ENCODE data around the gene FYB1.
"Not testable (repeated sequence)": the region's sequence is repeated elsewhere in the genome, so short reads cannot be mapped to it uniquely, and the experiment has no call there.

Gene FYB1

DNA sequence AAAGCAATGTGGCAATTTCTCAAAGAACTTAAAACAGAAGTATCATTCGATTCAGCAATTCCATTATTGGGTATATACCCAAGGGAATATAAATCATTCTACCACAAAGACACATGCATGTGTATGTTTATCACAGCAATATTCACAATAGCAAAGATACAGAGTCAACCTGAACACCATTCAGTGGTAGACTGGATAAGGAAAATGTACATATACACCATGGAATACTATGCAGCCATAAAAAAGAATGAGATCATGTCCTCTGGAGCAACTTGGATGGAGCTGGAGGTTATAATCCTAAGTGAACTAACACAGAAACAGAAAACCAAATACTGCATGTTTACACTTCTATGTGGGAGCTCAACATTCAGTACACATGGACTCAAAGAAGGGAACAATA, 21.4 kb upstream of the FYB1 start:
- no peak for ATAC-seq
- no peak for TF ChIP-seq ZC3H10 (CRISPR knock-in tag; IDR thresholded peaks at IDR 0.05)
- TF ChIP-seq ESRRG (CRISPR knock-in tag; IDR thresholded peaks at IDR 0.05), result no peak
- no peak for TF ChIP-seq ARNTL (CRISPR knock-in tag; IDR thresholded peaks at IDR 0.05; ENCODE audit: borderline replicate concordance, low read depth)
- TF ChIP-seq ZNF565 (CRISPR knock-in tag; conservative IDR thresholded peaks at IDR 0.05; ENCODE audit: low read depth), result no peak
- TF ChIP-seq GLIS3 (CRISPR knock-in tag; IDR thresholded peaks at IDR 0.05), result no peak
- no peak for TF ChIP-seq TOX (CRISPR knock-in tag; IDR thresholded peaks at IDR 0.05; ENCODE audit: borderline replicate concordance)
- TF ChIP-seq PPARA (CRISPR knock-in tag; IDR thresholded peaks at IDR 0.05; ENCODE audit: borderline replicate concordance), result no peak
- no peak for TF ChIP-seq OSR1 (CRISPR knock-in tag; IDR thresholded peaks at IDR 0.05)
- TF ChIP-seq, protein P1, sequence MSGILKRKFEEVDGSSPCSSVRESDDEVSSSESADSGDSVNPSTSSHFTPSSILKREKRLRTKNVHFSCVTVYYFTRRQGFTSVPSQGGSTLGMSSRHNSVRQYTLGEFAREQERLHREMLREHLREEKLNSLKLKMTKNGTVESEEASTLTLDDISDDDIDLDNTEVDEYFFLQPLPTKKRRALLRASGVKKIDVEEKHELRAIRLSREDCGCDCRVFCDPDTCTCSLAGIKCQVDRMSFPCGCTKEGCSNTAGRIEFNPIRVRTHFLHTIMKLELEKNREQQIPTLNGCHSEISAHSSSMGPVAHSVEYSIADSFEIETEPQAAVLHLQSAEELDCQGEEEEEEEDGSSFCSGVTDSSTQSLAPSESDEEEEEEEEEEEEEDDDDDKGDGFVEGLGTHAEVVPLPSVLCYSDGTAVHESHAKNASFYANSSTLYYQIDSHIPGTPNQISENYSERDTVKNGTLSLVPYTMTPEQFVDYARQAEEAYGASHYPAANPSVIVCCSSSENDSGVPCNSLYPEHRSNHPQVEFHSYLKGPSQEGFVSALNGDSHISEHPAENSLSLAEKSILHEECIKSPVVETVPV (CRISPR knock-in tag; IDR thresholded peaks at IDR 0.05), result no peak
- TF ChIP-seq ISL1 (CRISPR knock-in tag; IDR thresholded peaks at IDR 0.05), result no peak

DNA sequence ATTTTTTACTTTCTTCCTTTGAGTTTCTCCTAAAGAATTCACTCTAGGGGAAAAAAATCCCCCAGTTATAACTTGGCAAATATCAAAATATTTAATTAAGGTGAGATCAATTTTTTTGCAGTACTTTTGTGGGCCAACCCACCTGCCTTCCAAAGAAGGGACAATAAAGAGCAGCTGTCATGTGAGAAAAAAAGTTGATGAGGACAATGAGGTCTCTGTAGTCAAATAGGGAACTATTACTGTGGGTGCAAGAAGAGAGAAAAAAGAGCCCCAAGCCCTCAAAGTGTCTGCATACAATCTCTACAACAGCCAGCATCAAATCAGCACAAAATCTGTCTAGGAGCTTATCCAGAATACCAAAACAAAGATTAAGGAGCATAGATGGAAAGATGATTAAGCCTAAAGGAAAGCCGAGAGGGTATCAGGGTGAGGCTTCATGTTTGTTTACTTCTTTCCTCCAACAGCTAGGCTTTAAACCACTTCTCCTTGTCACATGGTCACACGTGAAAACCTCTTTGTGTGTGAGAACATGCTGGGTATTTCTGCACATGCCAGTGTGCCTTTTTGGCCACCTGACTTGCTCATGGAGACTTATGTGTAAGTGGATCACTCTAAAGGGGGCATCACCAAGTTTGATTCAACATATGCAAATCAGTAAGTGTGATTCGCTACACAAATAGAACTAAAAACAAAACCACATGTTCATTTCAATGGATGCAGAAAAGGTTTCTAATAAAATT, 19.2 kb upstream of the FYB1 start:
- no peak for ATAC-seq
- no peak for TF ChIP-seq CSDC2 (CRISPR knock-in tag; IDR thresholded peaks at IDR 0.05)

DNA sequence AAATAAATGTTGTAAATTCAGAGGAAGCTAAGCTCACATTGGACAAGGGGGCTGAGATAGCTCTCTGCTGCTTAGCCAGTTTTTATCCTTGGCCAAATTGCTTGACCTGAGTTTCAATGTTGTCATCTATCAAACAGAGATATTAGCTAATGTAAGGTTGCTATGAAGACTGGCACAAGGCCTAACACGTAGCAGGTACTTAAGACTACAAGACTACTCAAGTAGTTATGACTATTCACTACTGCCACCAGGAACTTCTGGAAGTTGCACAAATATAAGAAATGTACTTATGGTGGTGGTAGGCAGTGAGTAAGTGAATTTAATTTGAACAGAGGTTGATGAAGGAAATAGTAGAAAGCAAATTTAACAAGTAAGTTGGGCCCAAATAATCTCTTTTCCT, 17.4 kb upstream of the FYB1 start:
- TF ChIP-seq ZFP3 (CRISPR knock-in tag; IDR thresholded peaks at IDR 0.05) (no peak), OSR1 (CRISPR knock-in tag; IDR thresholded peaks at IDR 0.05) (no peak), ESRRG (CRISPR knock-in tag; IDR thresholded peaks at IDR 0.05) (no peak), TOX (CRISPR knock-in tag; IDR thresholded peaks at IDR 0.05; ENCODE audit: borderline replicate concordance) (no peak), GLIS3 (CRISPR knock-in tag; IDR thresholded peaks at IDR 0.05) (no peak), ARNTL (CRISPR knock-in tag; IDR thresholded peaks at IDR 0.05; ENCODE audit: borderline replicate concordance, low read depth) (no peak), SNAI2 (CRISPR knock-in tag; IDR thresholded peaks at IDR 0.05) (no peak), RARB (CRISPR knock-in tag; IDR thresholded peaks at IDR 0.05) (no peak), ZNF70 (CRISPR knock-in tag; IDR thresholded peaks at IDR 0.05) (no peak), ZNF8 (CRISPR knock-in tag; IDR thresholded peaks at IDR 0.05) (no peak)
- TF ChIP-seq, protein P2, sequence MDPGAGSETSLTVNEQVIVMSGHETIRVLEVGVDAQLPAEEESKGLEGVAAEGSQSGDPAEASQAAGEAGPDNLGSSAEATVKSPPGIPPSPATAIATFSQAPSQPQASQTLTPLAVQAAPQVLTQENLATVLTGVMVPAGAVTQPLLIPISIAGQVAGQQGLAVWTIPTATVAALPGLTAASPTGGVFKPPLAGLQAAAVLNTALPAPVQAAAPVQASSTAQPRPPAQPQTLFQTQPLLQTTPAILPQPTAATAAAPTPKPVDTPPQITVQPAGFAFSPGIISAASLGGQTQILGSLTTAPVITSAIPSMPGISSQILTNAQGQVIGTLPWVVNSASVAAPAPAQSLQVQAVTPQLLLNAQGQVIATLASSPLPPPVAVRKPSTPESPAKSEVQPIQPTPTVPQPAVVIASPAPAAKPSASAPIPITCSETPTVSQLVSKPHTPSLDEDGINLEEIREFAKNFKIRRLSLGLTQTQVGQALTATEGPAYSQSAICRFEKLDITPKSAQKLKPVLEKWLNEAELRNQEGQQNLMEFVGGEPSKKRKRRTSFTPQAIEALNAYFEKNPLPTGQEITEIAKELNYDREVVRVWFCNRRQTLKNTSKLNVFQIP (CRISPR knock-in tag; IDR thresholded peaks at IDR 0.05; ENCODE audit: borderline replicate concordance, low read depth), result no peak
- TF ChIP-seq, protein P3, sequence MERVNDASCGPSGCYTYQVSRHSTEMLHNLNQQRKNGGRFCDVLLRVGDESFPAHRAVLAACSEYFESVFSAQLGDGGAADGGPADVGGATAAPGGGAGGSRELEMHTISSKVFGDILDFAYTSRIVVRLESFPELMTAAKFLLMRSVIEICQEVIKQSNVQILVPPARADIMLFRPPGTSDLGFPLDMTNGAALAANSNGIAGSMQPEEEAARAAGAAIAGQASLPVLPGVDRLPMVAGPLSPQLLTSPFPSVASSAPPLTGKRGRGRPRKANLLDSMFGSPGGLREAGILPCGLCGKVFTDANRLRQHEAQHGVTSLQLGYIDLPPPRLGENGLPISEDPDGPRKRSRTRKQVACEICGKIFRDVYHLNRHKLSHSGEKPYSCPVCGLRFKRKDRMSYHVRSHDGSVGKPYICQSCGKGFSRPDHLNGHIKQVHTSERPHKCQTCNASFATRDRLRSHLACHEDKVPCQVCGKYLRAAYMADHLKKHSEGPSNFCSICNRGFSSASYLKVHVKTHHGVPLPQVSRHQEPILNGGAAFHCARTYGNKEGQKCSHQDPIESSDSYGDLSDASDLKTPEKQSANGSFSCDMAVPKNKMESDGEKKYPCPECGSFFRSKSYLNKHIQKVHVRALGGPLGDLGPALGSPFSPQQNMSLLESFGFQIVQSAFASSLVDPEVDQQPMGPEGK (CRISPR knock-in tag; IDR thresholded peaks at IDR 0.05; ENCODE audit: borderline replicate concordance), result no peak
- ATAC-seq, result no peak

DNA sequence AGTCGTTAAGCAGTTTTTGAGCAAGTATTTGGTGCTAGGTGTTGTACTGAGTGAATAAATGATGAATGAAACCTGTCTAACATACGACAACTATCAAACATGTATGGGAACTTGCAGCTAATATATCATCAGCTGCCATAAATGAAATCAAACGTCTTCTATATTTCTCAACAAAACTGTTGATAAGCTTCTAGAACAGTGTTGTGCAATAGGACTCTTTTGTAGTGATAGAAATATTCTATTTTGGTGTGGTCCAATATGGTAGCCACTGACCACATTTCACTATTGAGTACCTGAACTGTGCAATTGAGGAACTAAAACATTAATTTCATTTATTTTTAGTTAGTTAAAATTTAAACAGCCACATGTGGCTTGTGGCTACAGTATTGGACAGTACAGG, 16.3 kb upstream of the FYB1 start:
- TF ChIP-seq RARB (CRISPR knock-in tag; IDR thresholded peaks at IDR 0.05) (no peak), ARNTL (CRISPR knock-in tag; IDR thresholded peaks at IDR 0.05; ENCODE audit: borderline replicate concordance, low read depth) (no peak), ZNF565 (CRISPR knock-in tag; conservative IDR thresholded peaks at IDR 0.05; ENCODE audit: low read depth) (no peak), ESRRG (CRISPR knock-in tag; IDR thresholded peaks at IDR 0.05) (no peak), CSDC2 (CRISPR knock-in tag; IDR thresholded peaks at IDR 0.05) (no peak)
- TF ChIP-seq, protein P1 (CRISPR knock-in tag; IDR thresholded peaks at IDR 0.05), result no peak
- ATAC-seq, result no peak

DNA sequence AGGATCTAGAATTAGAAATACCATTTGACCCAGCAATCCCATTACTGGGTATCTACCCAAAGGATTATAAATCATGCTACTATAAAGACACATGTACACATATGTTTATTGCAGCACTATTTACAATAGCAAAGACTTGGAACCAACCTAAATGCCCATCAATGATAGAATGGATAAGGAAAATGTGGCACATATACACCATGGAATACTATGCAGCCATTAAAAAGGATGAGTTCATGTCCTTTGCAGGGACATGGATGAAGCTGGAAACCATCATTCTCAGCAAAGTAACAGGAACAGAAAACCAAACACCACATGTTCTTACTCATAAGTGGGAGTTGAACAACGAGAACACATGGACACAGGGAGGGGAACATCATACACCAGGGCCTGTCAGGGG, 15.1 kb upstream of the FYB1 start:
- ATAC-seq, result not testable (repeated sequence)
